Suprapubic skin (tissue), 3 donors: Measurements from ENCODE around the gene CASQ1.

Experiments
- CTCF ChIP-seq, 2 donors: fragments of 200-600 bp in 1 of 2; fragments of 450-650 bp in 1 of 2; sonication (generic) in 1 of 2; IDR thresholded peaks; one replicate each; pipeline ENCODE4 v1.5.1; 2016 to 2019; ENCODE audit warnings: antibody characterized with exemption in 2 of 2, mild to moderate bottlenecking in 1 of 2, moderate library complexity in 1 of 2
- POLR2A ChIP-seq, 2 donors: fragments of 450-650 bp; IDR thresholded peaks; one replicate each; pipeline ENCODE4 v1.6.1; 2017; ENCODE audit warnings: antibody characterized with exemption in 2 of 2, mild to moderate bottlenecking in 2 of 2, moderate library complexity in 2 of 2

GRCh38 chr1:160226623-160227022, 36.2 kb downstream of the CASQ1 start:
- TF ChIP-seq CTCF (IDR thresholded peaks at IDR 0.05) = no peak
- no peak for TF ChIP-seq POLR2A (IDR thresholded peaks at IDR 0.05)
